ENCODE data around the gene FPGS. TPM values are rescaled to one million over a fixed set of nuclear protein-coding genes. Genes with fewer than 3 reads are reported as not detected.

Gene FPGS
- polyA plus RNA-seq, 3 donors, result 21.3 to 28.5 (median 25.2) TPM

- H3K4me1 ChIP-seq (ENCODE audit: control insufficient read depth in 1 of 2, insufficient read depth in 2 of 2, low read length in 2 of 2), result peaks cover 49 to 52% of the 10 kb centered on the region in 2 donors
- WGBS (ENCODE audit: insufficient coverage), result 79% methylated on average over 11 of the region's 11 CpGs
- no peak overlapping the region for H3K27ac ChIP-seq (ENCODE audit: low read depth in 1 of 2, low read length in 2 of 2)
- H3K9me3 ChIP-seq (replicated peaks in 1 of 2; ENCODE audit: control insufficient read depth in 1 of 2, insufficient read depth in 1 of 2, low read length in 2 of 2), result no peaks in the 10 kb centered on the region
- no peaks in the 10 kb centered on the region for H3K27me3 ChIP-seq (ENCODE audit: control insufficient read depth in 2 of 2, insufficient read depth in 2 of 2, low read length in 2 of 2)
- H3K79me2 ChIP-seq (ENCODE audit: insufficient read depth, low read length), result no peaks in the 10 kb centered on the region
- intact Hi-C loops (cut with micrococcal nuclease), result no loop called here
- no peak overlapping the region for H2AFZ ChIP-seq (ENCODE audit: insufficient read depth, low read depth, low read length, poor library complexity, severe bottlenecking)
- no peak for DNase-seq
- no peak overlapping the region for H3K9ac ChIP-seq (ENCODE audit: insufficient read depth, low read length, poor library complexity, severe bottlenecking)
- H3K27me3 Mint-ChIP-seq (ENCODE audit: low read depth in 3 of 3), result peaks cover 0 to 5% (median 1%) of the 10 kb centered on the region in 3 donors
- H3K36me3 Mint-ChIP-seq, result peaks cover 9 to 12% of the 10 kb centered on the region in 2 donors
- H3K4me1 Mint-ChIP-seq, result peaks cover 58% of the 10 kb centered on the region
- H3K4me3 ChIP-seq (replicated peaks in 1 of 3; ENCODE audit: low read depth in 2 of 3, low read length in 3 of 3), result no peak overlapping the region
- H3K9me3 Mint-ChIP-seq, result peaks cover 0 to 2% (median 0%) of the 10 kb centered on the region in 7 donors
- TF ChIP-seq, protein P1, sequence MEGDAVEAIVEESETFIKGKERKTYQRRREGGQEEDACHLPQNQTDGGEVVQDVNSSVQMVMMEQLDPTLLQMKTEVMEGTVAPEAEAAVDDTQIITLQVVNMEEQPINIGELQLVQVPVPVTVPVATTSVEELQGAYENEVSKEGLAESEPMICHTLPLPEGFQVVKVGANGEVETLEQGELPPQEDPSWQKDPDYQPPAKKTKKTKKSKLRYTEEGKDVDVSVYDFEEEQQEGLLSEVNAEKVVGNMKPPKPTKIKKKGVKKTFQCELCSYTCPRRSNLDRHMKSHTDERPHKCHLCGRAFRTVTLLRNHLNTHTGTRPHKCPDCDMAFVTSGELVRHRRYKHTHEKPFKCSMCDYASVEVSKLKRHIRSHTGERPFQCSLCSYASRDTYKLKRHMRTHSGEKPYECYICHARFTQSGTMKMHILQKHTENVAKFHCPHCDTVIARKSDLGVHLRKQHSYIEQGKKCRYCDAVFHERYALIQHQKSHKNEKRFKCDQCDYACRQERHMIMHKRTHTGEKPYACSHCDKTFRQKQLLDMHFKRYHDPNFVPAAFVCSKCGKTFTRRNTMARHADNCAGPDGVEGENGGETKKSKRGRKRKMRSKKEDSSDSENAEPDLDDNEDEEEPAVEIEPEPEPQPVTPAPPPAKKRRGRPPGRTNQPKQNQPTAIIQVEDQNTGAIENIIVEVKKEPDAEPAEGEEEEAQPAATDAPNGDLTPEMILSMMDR (IDR thresholded peaks at IDR 0.05), result no peak
- peaks cover 6% of the 10 kb centered on the region for H4K20me1 ChIP-seq (ENCODE audit: insufficient read depth, low read length)
- no peak overlapping the region for H3K4me3 Mint-ChIP-seq
- no peak overlapping the region for H3K4me2 ChIP-seq (replicated peaks; ENCODE audit: extremely low read depth, low read length, poor library complexity, severe bottlenecking)
- H3K27ac Mint-ChIP-seq, result peak overlapping the region in 3 of 7 donors; percentile 0 to 56 (median 4)
- no peaks in the 10 kb centered on the region for H3K36me3 ChIP-seq (replicated peaks in 1 of 2; ENCODE audit: control insufficient read depth in 1 of 2, insufficient read depth in 2 of 2, low read length in 2 of 2)
Measured at GRCh38 chr9:127856094-127856728, 53.5 kb downstream of the FPGS start.

DNA sequence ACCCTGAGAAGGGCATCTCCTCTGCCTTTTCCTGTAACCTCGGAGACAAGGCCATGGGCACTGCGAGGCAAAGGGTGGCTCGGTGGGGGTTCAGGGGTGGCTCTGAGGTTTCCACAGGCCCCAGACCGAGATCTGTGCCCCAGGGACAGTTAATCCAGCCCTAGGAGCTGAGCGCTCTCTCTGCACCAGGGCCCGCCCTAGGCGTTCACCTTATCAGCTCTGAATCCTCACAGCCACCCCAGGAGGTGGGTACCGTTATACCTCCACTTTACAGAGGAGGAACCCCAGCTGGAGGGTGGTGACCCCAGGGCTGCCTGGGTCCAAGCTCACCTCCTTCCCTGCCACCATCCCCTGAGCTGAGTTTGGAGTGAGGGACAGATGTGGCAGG is 54.0 kb downstream of the FPGS start:
- H3K27me3 Mint-ChIP-seq (ENCODE audit: low read depth in 3 of 3), result peaks cover 0 to 5% (median 1%) of the 10 kb centered on the region in 3 donors
- H3K36me3 Mint-ChIP-seq, result peaks cover 8 to 12% of the 10 kb centered on the region in 2 donors
- H3K36me3 ChIP-seq (replicated peaks in 1 of 2; ENCODE audit: control insufficient read depth in 1 of 2, insufficient read depth in 2 of 2, low read length in 2 of 2), result no peaks in the 10 kb centered on the region
- peaks cover 54 to 57% of the 10 kb centered on the region in 2 donors for H3K4me1 ChIP-seq (ENCODE audit: control insufficient read depth in 1 of 2, insufficient read depth in 2 of 2, low read length in 2 of 2)
- intact Hi-C loops (cut with micrococcal nuclease), result no loop called here
- 84% methylated on average over 5 of the region's 8 CpGs for WGBS (ENCODE audit: insufficient coverage)
- H3K27me3 ChIP-seq (ENCODE audit: control insufficient read depth in 2 of 2, insufficient read depth in 2 of 2, low read length in 2 of 2), result no peaks in the 10 kb centered on the region
- TF ChIP-seq, protein P1 (IDR thresholded peaks at IDR 0.05), result no peak
- no peak overlapping the region for H3K4me3 Mint-ChIP-seq
- H3K4me3 ChIP-seq (replicated peaks in 1 of 3; ENCODE audit: low read depth in 2 of 3, low read length in 3 of 3), result no peak overlapping the region
- no peak for DNase-seq
- no peak overlapping the region for H2AFZ ChIP-seq (ENCODE audit: insufficient read depth, low read depth, low read length, poor library complexity, severe bottlenecking)
- H3K27ac Mint-ChIP-seq, result no peak overlapping the region
- H3K9ac ChIP-seq (ENCODE audit: insufficient read depth, low read length, poor library complexity, severe bottlenecking), result no peak overlapping the region
- no peak overlapping the region for H3K4me2 ChIP-seq (replicated peaks; ENCODE audit: extremely low read depth, low read length, poor library complexity, severe bottlenecking)
- H3K27ac ChIP-seq (ENCODE audit: low read depth in 1 of 2, low read length in 2 of 2), result no peak overlapping the region
- H3K4me1 Mint-ChIP-seq, result peaks cover 59% of the 10 kb centered on the region
- H3K9me3 Mint-ChIP-seq, result peaks cover 0 to 2% (median 0%) of the 10 kb centered on the region in 7 donors
- no peaks in the 10 kb centered on the region for H3K79me2 ChIP-seq (ENCODE audit: insufficient read depth, low read length)
- H4K20me1 ChIP-seq (ENCODE audit: insufficient read depth, low read length), result peaks cover 6% of the 10 kb centered on the region
- H3K9me3 ChIP-seq (replicated peaks in 1 of 2; ENCODE audit: control insufficient read depth in 1 of 2, insufficient read depth in 1 of 2, low read length in 2 of 2), result no peaks in the 10 kb centered on the region

All from CD14-positive monocyte (primary cell).